Thyroid gland (tissue), 4 donors: ENCODE measurements around the gene RXFP4. TPM values are rescaled to one million over a fixed set of nuclear protein-coding genes. Genes with fewer than 3 reads are reported as not detected.

Experiments used
- DNase-seq, 2 donors: peaks; one replicate each; pipeline ENCODE4 v3.0.0-alpha.2; 2019
- H3K27ac ChIP-seq, 3 donors: fragments of 200-600 bp; sonication (generic); 1 replicate in 2 of 3; 2 replicates in 1 of 3; pipeline ENCODE4 v1.5.1; 2016 to 2019; ENCODE audit warnings: mild to moderate bottlenecking in 1 of 3, moderate library complexity in 1 of 3
- H3K27me3 ChIP-seq: fragments of 200-600 bp; sonication (generic); one replicate; pipeline ENCODE4 v1.5.1; 2019
- H3K36me3 ChIP-seq, 2 donors: fragments of 200-600 bp; sonication (generic); one replicate each; pipeline ENCODE4 v1.5.1; 2016 to 2019
- H3K4me1 ChIP-seq, 2 donors: fragments of 200-600 bp; sonication (generic); one replicate each; pipeline ENCODE4 v1.5.1; 2017 to 2019
- H3K4me3 ChIP-seq, 3 donors: fragments of 200-600 bp; sonication (generic); replicated peaks in 1 of 3; 1 replicate in 2 of 3; 2 replicates in 1 of 3; pipeline ENCODE4 v1.5.1; 2016; ENCODE audit warnings: mild to moderate bottlenecking in 1 of 3
- H3K9me3 ChIP-seq: fragments of 200-600 bp; sonication (generic); one replicate; pipeline ENCODE4 v1.5.1; 2017
- CTCF ChIP-seq, 6 experiments: fragments of 200-600 bp in 3 of 6; fragments of 450-650 bp in 3 of 6; sonication (generic) in 3 of 6; IDR thresholded peaks; one replicate each; pipeline ENCODE4 v1.5.1; 2016 to 2019; ENCODE audit warnings: antibody characterized with exemption in 6 of 6, mild to moderate bottlenecking in 2 of 6, inconsistent platforms in 1 of 6, moderate library complexity in 1 of 6
- POLR2A ChIP-seq, 2 donors: fragments of 450-650 bp; IDR thresholded peaks; one replicate each; pipeline ENCODE4 v1.6.1; 2017; ENCODE audit warnings: antibody characterized with exemption in 2 of 2, mild to moderate bottlenecking in 2 of 2, moderate library complexity in 1 of 2
- WGBS, 2 donors: methylation state at CpG; one replicate each; pipeline ENCODE4 v1.1.5; 2017; 5-methylcytosine and 5-hydroxymethylcytosine counted together
- intact Hi-C: fragments of 100-400 bp; cut with DNase I; formaldehyde crosslinking; loops from one replicate; pipeline ENCODE4 v1.15.1; 2023
- total RNA-seq, 4 donors: library from RNA; depleted of rRNA; stranded (reverse); fragments of >200 nt; gene quantifications; one replicate each; pipeline ENCODE4 v1.2.3, GENCODE V29; 2016

RXFP4 gene
- total RNA-seq, 4 donors from 2014 or later = not detected

GRCh38 chr1:155946633-155947219, 5.3 kb downstream of the RXFP4 start:
- H3K4me1 ChIP-seq = peaks cover 20 to 31% of the 10 kb centered on the region in 2 donors
- no peak for TF ChIP-seq CTCF (IDR thresholded peaks at IDR 0.05)
- TF ChIP-seq POLR2A (IDR thresholded peaks at IDR 0.05) = no peak
- no peaks in the 10 kb centered on the region for H3K27me3 ChIP-seq
- no peak for DNase-seq
- peak overlapping the region in 2 of 3 donors; percentile 29 to 47 for H3K27ac ChIP-seq
- peaks cover 47 to 52% of the 10 kb centered on the region in 2 donors for H3K36me3 ChIP-seq
- intact Hi-C loops = no loop called here
- H3K9me3 ChIP-seq = no peaks in the 10 kb centered on the region
- H3K4me3 ChIP-seq = no peak overlapping the region
- 87 to 91% methylated on average over 8 of the region's 8 CpGs for WGBS, 2 donors

DNA sequence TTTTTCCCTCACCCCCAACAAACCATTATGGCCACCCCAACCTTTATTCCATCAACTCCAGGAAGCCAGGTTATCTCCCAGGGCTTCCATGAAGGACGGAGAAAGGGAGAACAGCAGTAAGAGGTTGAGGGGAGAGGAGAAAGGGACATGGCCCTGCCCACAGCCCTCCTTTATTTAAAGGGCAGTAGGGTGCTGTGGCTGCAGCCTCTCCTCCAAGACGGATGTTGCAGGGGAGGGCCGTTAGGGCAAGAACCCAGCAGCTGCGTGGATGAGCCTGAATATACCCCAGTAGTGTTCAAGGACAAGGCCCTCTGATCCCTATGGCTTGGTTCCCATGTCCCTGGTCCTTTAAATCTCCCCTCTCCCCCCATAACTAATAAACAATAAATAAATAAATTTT, 5.9 kb downstream of the RXFP4 start:
- Histone ChIP-seq H3K4me1 (peaks cover 18 to 25% of the 10 kb centered on the region in 2 donors), H3K27me3 (no peaks in the 10 kb centered on the region), H3K9me3 (no peaks in the 10 kb centered on the region), H3K36me3 (peaks cover 52 to 57% of the 10 kb centered on the region in 2 donors), H3K27ac (no peak overlapping the region), H3K4me3 (no peak overlapping the region)
- intact Hi-C loops = no loop called here
- WGBS, 2 donors = 75 to 93% methylated on average over 4 of the region's 4 CpGs
- TF ChIP-seq CTCF (IDR thresholded peaks at IDR 0.05) (no peak), POLR2A (IDR thresholded peaks at IDR 0.05) (no peak)
- no peak for DNase-seq

DNA sequence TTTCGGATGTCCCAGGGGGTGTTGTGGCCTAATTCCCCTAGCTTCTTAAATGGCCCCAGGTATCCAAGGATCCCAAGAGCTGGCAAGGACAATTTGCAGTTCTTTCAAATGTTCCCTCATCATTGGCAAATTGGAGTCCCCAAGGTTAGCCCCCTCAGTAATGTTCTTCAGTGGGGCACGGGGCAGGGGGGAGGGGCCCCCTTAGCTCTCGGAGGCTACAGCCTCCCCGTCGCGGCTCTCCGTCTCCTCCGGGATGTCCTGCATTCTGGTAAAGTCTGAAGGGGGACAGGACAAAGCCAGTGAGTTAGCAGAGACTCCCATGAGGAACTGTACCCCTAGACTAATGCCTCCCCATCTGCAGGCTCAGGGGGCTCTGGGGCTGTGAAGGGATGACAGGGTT, 6.3 kb downstream of the RXFP4 start:
- H3K9me3 ChIP-seq = no peaks in the 10 kb centered on the region
- DNase-seq = no peak
- 91 to 94% methylated on average over 8 of the region's 8 CpGs for WGBS, 2 donors
- no peak for TF ChIP-seq POLR2A (IDR thresholded peaks at IDR 0.05)
- TF ChIP-seq CTCF (IDR thresholded peaks at IDR 0.05) = no peak
- no peak overlapping the region for H3K4me3 ChIP-seq
- no peak overlapping the region for H3K27ac ChIP-seq
- intact Hi-C loops = no loop called here
- H3K36me3 ChIP-seq = peaks cover 57 to 62% of the 10 kb centered on the region in 2 donors
- H3K4me1 ChIP-seq = peaks cover 18 to 21% of the 10 kb centered on the region in 2 donors
- no peaks in the 10 kb centered on the region for H3K27me3 ChIP-seq

DNA sequence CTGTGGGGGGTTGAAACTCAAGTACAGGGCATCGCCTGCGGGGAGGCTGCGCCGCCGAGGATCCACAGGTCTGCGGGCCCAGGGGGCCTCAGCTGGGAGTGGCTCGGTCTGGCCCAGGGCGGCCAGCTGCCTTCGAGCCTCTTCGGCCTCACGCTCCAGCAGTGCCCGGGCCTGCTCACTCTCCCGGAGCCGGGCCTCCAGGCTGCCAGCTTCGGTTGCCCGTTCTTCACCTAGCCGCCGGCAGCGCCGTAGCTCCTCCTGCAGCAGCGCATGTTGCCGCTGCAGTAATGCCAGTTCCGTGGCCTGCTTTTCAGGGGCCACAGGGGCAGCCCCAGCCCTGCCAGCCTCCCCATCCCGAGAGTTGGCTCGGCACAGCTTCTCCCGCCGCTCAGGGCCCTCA, 9.4 kb downstream of the RXFP4 start:
- Histone ChIP-seq H3K4me3 (no peak overlapping the region), H3K9me3 (no peaks in the 10 kb centered on the region), H3K36me3 (peaks cover 83 to 88% of the 10 kb centered on the region in 2 donors), H3K27me3 (no peaks in the 10 kb centered on the region), H3K27ac (no peak overlapping the region), H3K4me1 (peaks cover 6 to 7% of the 10 kb centered on the region in 2 donors)
- no peak for DNase-seq
- intact Hi-C loops = no loop called here
- no peak for TF ChIP-seq POLR2A (IDR thresholded peaks at IDR 0.05)
- TF ChIP-seq CTCF (IDR thresholded peaks at IDR 0.05) = no peak
- WGBS, 2 donors = 97 to 99% methylated on average over 7 to 13 of the region's 27 CpGs

- H3K27me3 ChIP-seq = no peaks in the 10 kb centered on the region
- no peak for DNase-seq
- H3K9me3 ChIP-seq = no peaks in the 10 kb centered on the region
- H3K4me3 ChIP-seq = no peak overlapping the region
- TF ChIP-seq POLR2A (IDR thresholded peaks at IDR 0.05) (no peak), CTCF (IDR thresholded peaks at IDR 0.05) (no peak)
- no peak overlapping the region for H3K27ac ChIP-seq
- no peaks in the 10 kb centered on the region for H3K4me1 ChIP-seq
- intact Hi-C loops = no loop called here
- WGBS, 2 donors = 85 to 86% methylated on average over 5 to 6 of the region's 6 CpGs
- H3K36me3 ChIP-seq = peaks cover 93% of the 10 kb centered on the region in 2 donors
Observed at GRCh38 chr1:155951753-155952504, 10.5 kb downstream of the RXFP4 start.
